ENCODE data around the gene NUP205. TPM values are rescaled to one million over a fixed set of nuclear protein-coding genes. Genes with fewer than 3 reads are reported as not detected.

NUP205 gene
- polyA plus RNA-seq, 1 donor from 2014 or later, result 32.3 TPM

DNA sequence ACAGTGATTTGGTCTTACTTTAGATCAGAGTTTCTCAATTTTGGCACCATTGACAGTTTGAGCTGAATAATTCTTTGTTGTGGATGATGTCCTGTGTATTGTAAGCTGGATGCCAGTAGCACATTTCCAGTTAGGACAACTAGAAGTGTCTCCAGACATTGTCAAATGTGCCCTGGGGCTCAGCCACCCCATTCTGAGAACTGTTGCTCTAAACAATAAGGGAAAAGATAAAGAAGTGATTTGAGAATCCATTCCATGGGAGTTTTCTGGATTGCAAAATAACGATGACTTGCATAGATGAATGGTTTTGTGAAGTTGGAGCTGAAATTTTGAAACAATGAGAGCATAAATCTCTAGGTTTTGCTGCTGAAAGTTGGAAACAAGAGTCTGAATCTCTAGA, 44.6 kb downstream of the NUP205 start:
- H3K27me3 ChIP-seq (ENCODE audit: insufficient read depth, low read depth, low read length), result no peaks in the 10 kb centered on the region
- no peak overlapping the region for H3K9ac ChIP-seq (ENCODE audit: low read length)
- no peaks in the 10 kb centered on the region for H3F3A ChIP-seq (ENCODE audit: insufficient read depth, low read length, poor library complexity, severe bottlenecking)
- no peaks in the 10 kb centered on the region for H3K79me2 ChIP-seq (replicated peaks; ENCODE audit: insufficient read depth, low read length)
- H3K4me2 ChIP-seq (ENCODE audit: low read length), result no peak overlapping the region
- no peaks in the 10 kb centered on the region for H3K9me3 ChIP-seq (ENCODE audit: low read length)
- no peaks in the 10 kb centered on the region for H4K20me1 ChIP-seq (ENCODE audit: insufficient read depth)
- TF ChIP-seq RAD21 (conservative IDR thresholded peaks at IDR 0.05) (no peak), EZH2 (IDR thresholded peaks at IDR 0.05; ENCODE audit: borderline replicate concordance, insufficient read depth, low read length, poor library complexity, severe bottlenecking) (no peak), SMC3 (conservative IDR thresholded peaks at IDR 0.05; ENCODE audit: poor library complexity) (no peak), TAF1 (IDR thresholded peaks at IDR 0.05; ENCODE audit: low read depth) (no peak), EP300 (conservative IDR thresholded peaks at IDR 0.05; ENCODE audit: poor library complexity, severe bottlenecking) (no peak), MXI1 (conservative IDR thresholded peaks at IDR 0.05; ENCODE audit: poor library complexity, severe bottlenecking) (no peak), POLR2AphosphoS5 (IDR thresholded peaks at IDR 0.05) (no peak)
- TF ChIP-seq, protein P1, sequence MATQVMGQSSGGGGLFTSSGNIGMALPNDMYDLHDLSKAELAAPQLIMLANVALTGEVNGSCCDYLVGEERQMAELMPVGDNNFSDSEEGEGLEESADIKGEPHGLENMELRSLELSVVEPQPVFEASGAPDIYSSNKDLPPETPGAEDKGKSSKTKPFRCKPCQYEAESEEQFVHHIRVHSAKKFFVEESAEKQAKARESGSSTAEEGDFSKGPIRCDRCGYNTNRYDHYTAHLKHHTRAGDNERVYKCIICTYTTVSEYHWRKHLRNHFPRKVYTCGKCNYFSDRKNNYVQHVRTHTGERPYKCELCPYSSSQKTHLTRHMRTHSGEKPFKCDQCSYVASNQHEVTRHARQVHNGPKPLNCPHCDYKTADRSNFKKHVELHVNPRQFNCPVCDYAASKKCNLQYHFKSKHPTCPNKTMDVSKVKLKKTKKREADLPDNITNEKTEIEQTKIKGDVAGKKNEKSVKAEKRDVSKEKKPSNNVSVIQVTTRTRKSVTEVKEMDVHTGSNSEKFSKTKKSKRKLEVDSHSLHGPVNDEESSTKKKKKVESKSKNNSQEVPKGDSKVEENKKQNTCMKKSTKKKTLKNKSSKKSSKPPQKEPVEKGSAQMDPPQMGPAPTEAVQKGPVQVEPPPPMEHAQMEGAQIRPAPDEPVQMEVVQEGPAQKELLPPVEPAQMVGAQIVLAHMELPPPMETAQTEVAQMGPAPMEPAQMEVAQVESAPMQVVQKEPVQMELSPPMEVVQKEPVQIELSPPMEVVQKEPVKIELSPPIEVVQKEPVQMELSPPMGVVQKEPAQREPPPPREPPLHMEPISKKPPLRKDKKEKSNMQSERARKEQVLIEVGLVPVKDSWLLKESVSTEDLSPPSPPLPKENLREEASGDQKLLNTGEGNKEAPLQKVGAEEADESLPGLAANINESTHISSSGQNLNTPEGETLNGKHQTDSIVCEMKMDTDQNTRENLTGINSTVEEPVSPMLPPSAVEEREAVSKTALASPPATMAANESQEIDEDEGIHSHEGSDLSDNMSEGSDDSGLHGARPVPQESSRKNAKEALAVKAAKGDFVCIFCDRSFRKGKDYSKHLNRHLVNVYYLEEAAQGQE (IDR thresholded peaks at IDR 0.05; ENCODE audit: borderline replicate concordance), result no peak
- TF ChIP-seq, protein P2, sequence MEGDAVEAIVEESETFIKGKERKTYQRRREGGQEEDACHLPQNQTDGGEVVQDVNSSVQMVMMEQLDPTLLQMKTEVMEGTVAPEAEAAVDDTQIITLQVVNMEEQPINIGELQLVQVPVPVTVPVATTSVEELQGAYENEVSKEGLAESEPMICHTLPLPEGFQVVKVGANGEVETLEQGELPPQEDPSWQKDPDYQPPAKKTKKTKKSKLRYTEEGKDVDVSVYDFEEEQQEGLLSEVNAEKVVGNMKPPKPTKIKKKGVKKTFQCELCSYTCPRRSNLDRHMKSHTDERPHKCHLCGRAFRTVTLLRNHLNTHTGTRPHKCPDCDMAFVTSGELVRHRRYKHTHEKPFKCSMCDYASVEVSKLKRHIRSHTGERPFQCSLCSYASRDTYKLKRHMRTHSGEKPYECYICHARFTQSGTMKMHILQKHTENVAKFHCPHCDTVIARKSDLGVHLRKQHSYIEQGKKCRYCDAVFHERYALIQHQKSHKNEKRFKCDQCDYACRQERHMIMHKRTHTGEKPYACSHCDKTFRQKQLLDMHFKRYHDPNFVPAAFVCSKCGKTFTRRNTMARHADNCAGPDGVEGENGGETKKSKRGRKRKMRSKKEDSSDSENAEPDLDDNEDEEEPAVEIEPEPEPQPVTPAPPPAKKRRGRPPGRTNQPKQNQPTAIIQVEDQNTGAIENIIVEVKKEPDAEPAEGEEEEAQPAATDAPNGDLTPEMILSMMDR (IDR thresholded peaks at IDR 0.05; ENCODE audit: poor library complexity, severe bottlenecking), result no peak
- H2AFZ ChIP-seq (ENCODE audit: low read depth, low read length), result no peak overlapping the region
- no peak overlapping the region for H3K27ac ChIP-seq (ENCODE audit: low read length)
- H3K36me3 ChIP-seq (ENCODE audit: insufficient read depth, low read length), result no peaks in the 10 kb centered on the region
- no peak overlapping the region for H3K4me3 ChIP-seq (ENCODE audit: low read length)
- H3K9me2 ChIP-seq (ENCODE audit: insufficient read depth, low read length), result no peaks in the 10 kb centered on the region

DNA sequence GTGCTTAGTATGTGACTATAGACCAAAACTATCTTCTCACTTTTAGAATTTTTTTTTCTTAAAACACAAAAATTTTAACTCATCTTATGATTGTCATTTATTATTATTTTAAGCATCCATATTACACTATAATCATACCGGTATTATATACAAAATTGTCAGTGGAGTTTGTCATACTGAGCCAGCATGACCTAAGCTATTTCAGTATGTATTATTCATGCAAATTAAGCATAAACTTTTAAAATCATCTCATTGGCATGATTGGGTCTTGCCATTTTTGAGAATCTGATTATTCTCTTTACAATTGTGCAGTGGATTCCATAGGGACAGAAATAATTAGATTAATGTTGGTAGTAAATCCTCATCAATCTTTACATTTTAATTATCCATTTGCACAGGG, 58.4 kb downstream of the NUP205 start:
- Histone ChIP-seq H3K9me3 (ENCODE audit: low read length) (no peaks in the 10 kb centered on the region), H3K4me2 (ENCODE audit: low read length) (no peak overlapping the region), H3K36me3 (ENCODE audit: insufficient read depth, low read length) (no peaks in the 10 kb centered on the region), H3K27me3 (ENCODE audit: insufficient read depth, low read depth, low read length) (no peaks in the 10 kb centered on the region), H2AFZ (ENCODE audit: low read depth, low read length) (no peak overlapping the region), H3K9me2 (ENCODE audit: insufficient read depth, low read length) (no peaks in the 10 kb centered on the region), H4K20me1 (ENCODE audit: insufficient read depth) (no peaks in the 10 kb centered on the region), H3K9ac (ENCODE audit: low read length) (no peak overlapping the region), H3F3A (ENCODE audit: insufficient read depth, low read length, poor library complexity, severe bottlenecking) (no peaks in the 10 kb centered on the region), H3K4me3 (ENCODE audit: low read length) (no peak overlapping the region), H3K27ac (ENCODE audit: low read length) (no peak overlapping the region), H3K79me2 (replicated peaks; ENCODE audit: insufficient read depth, low read length) (no peaks in the 10 kb centered on the region)
- no peak for TF ChIP-seq POLR2AphosphoS5 (IDR thresholded peaks at IDR 0.05)
- TF ChIP-seq, protein P2 (IDR thresholded peaks at IDR 0.05; ENCODE audit: poor library complexity, severe bottlenecking), result no peak
- no peak for TF ChIP-seq EZH2 (IDR thresholded peaks at IDR 0.05; ENCODE audit: borderline replicate concordance, insufficient read depth, low read length, poor library complexity, severe bottlenecking)
- TF ChIP-seq EP300 (conservative IDR thresholded peaks at IDR 0.05; ENCODE audit: poor library complexity, severe bottlenecking), result no peak
- TF ChIP-seq, protein P1 (IDR thresholded peaks at IDR 0.05; ENCODE audit: borderline replicate concordance), result no peak
- no peak for TF ChIP-seq RAD21 (conservative IDR thresholded peaks at IDR 0.05)
- TF ChIP-seq TAF1 (IDR thresholded peaks at IDR 0.05; ENCODE audit: low read depth), result no peak
- TF ChIP-seq SMC3 (conservative IDR thresholded peaks at IDR 0.05; ENCODE audit: poor library complexity), result no peak
- no peak for TF ChIP-seq MXI1 (conservative IDR thresholded peaks at IDR 0.05; ENCODE audit: poor library complexity, severe bottlenecking)
